ENCODE data around the gene IFNB1. TPM values are rescaled to one million over a fixed set of nuclear protein-coding genes. Genes with fewer than 3 reads are reported as not detected.

IFNB1 gene
- total and polyA plus RNA-seq, 9 donors: not detected

- peak; percentile 62 for DNase-seq
- no peaks in the 10 kb centered on the region for H3K36me3 ChIP-seq (ENCODE audit: control insufficient read depth, insufficient read depth, low read length)
- peak within 1 kb of the TSS; percentile 73 for H3K27ac ChIP-seq (ENCODE audit: low read length)
- peaks cover 4% of the 10 kb centered on the region for H3K4me1 ChIP-seq (ENCODE audit: control insufficient read depth, insufficient read depth, low read length)
- H3K4me3 ChIP-seq (ENCODE audit: low read length): peak within 1 kb of the TSS; percentile 40
- peaks cover 5% of the 10 kb centered on the region for H3K27me3 ChIP-seq (ENCODE audit: control insufficient read depth, insufficient read depth, low read length)
- no peaks in the 10 kb centered on the region for H3K9me3 ChIP-seq (replicated peaks; ENCODE audit: control insufficient read depth, low read depth, low read length)
- WGBS (ENCODE audit: insufficient coverage): 3% methylated on average over 38 of the region's 46 CpGs
Observed at GRCh38 chr9:21031091-21031807, 46.5 kb downstream of the IFNB1 start, which contains the start of gene HACD4. Gene HACD4 (minus strand): TSS chr9:21031640. CDS start chr9:21031590, 50 bp downstream.

- peaks cover 5% of the 10 kb centered on the region for H3K27me3 ChIP-seq (ENCODE audit: control insufficient read depth, insufficient read depth, low read length)
- no peaks in the 10 kb centered on the region for H3K36me3 ChIP-seq (ENCODE audit: control insufficient read depth, insufficient read depth, low read length)
- H3K4me1 ChIP-seq (ENCODE audit: control insufficient read depth, insufficient read depth, low read length): peaks cover 4% of the 10 kb centered on the region
- 83% methylated on average over 1 of the region's 5 CpGs for WGBS (ENCODE audit: insufficient coverage)
- H3K27ac ChIP-seq (ENCODE audit: low read length): peak overlapping the region; percentile 73
- no peak overlapping the region for H3K4me3 ChIP-seq (ENCODE audit: low read length)
- H3K9me3 ChIP-seq (replicated peaks; ENCODE audit: control insufficient read depth, low read depth, low read length): no peaks in the 10 kb centered on the region
- DNase-seq: peak; percentile 57
Observed at GRCh38 chr9:21030389-21031035, 47.2 kb downstream of the IFNB1 start.

GRCh38 chr9:21029661-21030060 is 48.1 kb downstream of the IFNB1 start:
- no peaks in the 10 kb centered on the region for H3K36me3 ChIP-seq (ENCODE audit: control insufficient read depth, insufficient read depth, low read length)
- 63% methylated on average over 6 of the region's 8 CpGs for WGBS (ENCODE audit: insufficient coverage)
- peaks cover 5% of the 10 kb centered on the region for H3K27me3 ChIP-seq (ENCODE audit: control insufficient read depth, insufficient read depth, low read length)
- peaks cover 4% of the 10 kb centered on the region for H3K4me1 ChIP-seq (ENCODE audit: control insufficient read depth, insufficient read depth, low read length)
- DNase-seq: no peak
- no peak overlapping the region for H3K4me3 ChIP-seq (ENCODE audit: low read length)
- no peak overlapping the region for H3K27ac ChIP-seq (ENCODE audit: low read length)
- H3K9me3 ChIP-seq (replicated peaks; ENCODE audit: control insufficient read depth, low read depth, low read length): no peaks in the 10 kb centered on the region

GRCh38 chr9:21028466-21028865 is 49.3 kb downstream of the IFNB1 start:
- WGBS (ENCODE audit: insufficient coverage): no CpG with 5 or more reads among the region's 3 CpGs
- H3K4me1 ChIP-seq (ENCODE audit: control insufficient read depth, insufficient read depth, low read length): peaks cover 4% of the 10 kb centered on the region
- H3K4me3 ChIP-seq (ENCODE audit: low read length): no peak overlapping the region
- peaks cover 5% of the 10 kb centered on the region for H3K27me3 ChIP-seq (ENCODE audit: control insufficient read depth, insufficient read depth, low read length)
- H3K36me3 ChIP-seq (ENCODE audit: control insufficient read depth, insufficient read depth, low read length): no peaks in the 10 kb centered on the region
- no peaks in the 10 kb centered on the region for H3K9me3 ChIP-seq (replicated peaks; ENCODE audit: control insufficient read depth, low read depth, low read length)
- no peak overlapping the region for H3K27ac ChIP-seq (ENCODE audit: low read length)
- DNase-seq: peak; percentile 65

- H3K9me3 ChIP-seq (replicated peaks; ENCODE audit: control insufficient read depth, low read depth, low read length): no peaks in the 10 kb centered on the region
- H3K4me1 ChIP-seq (ENCODE audit: control insufficient read depth, insufficient read depth, low read length): peaks cover 4% of the 10 kb centered on the region
- H3K4me3 ChIP-seq (ENCODE audit: low read length): no peak overlapping the region
- 83% methylated on average over 1 of the region's 4 CpGs for WGBS (ENCODE audit: insufficient coverage)
- no peak for DNase-seq
- no peaks in the 10 kb centered on the region for H3K36me3 ChIP-seq (ENCODE audit: control insufficient read depth, insufficient read depth, low read length)
- no peak overlapping the region for H3K27ac ChIP-seq (ENCODE audit: low read length)
- peaks cover 5% of the 10 kb centered on the region for H3K27me3 ChIP-seq (ENCODE audit: control insufficient read depth, insufficient read depth, low read length)
Observed at GRCh38 chr9:21027295-21027694, 50.4 kb downstream of the IFNB1 start.

Other genes starting within 250 kb of the IFNB1 start
- 1.3 TPM for gene HACD4, start 46.3 kb downstream of the IFNB1 start, total RNA-seq
- 1 to 10 TPM; 1.2 to 2.4 (median 1.3) TPM for gene HACD4, start 46.3 kb downstream of the IFNB1 start, polyA plus RNA-seq (ENCODE audit: insufficient read depth in 1 of 8, insufficient read length in 8 of 8, low replicate concordance in 1 of 8)
- gene IFNW1, start 63.9 kb upstream of the IFNB1 start, total RNA-seq: not detected
- not detected for gene IFNW1, start 63.9 kb upstream of the IFNB1 start, polyA plus RNA-seq (ENCODE audit: insufficient read depth in 1 of 8, insufficient read length in 8 of 8, low replicate concordance in 1 of 8)
- gene IFNA21, start 88.7 kb upstream of the IFNB1 start, total RNA-seq: not detected
- not detected for gene IFNA21, start 88.7 kb upstream of the IFNB1 start, polyA plus RNA-seq (ENCODE audit: insufficient read depth in 1 of 8, insufficient read length in 8 of 8, low replicate concordance in 1 of 8)
- gene IFNA4, start 109.6 kb upstream of the IFNB1 start, total RNA-seq: not detected
- not detected for gene IFNA4, start 109.6 kb upstream of the IFNB1 start, polyA plus RNA-seq (ENCODE audit: insufficient read depth in 1 of 8, insufficient read length in 8 of 8, low replicate concordance in 1 of 8)
- not detected for gene IFNA7, start 124.3 kb upstream of the IFNB1 start, total RNA-seq
- not detected for gene IFNA7, start 124.3 kb upstream of the IFNB1 start, polyA plus RNA-seq (ENCODE audit: insufficient read depth in 1 of 8, insufficient read length in 8 of 8, low replicate concordance in 1 of 8)
- not detected for gene IFNA10, start 129.2 kb upstream of the IFNB1 start, total RNA-seq
- not detected for gene IFNA10, start 129.2 kb upstream of the IFNB1 start, polyA plus RNA-seq (ENCODE audit: insufficient read depth in 1 of 8, insufficient read length in 8 of 8, low replicate concordance in 1 of 8)
- gene IFNA16, start 139.4 kb upstream of the IFNB1 start, total RNA-seq: not detected
- gene IFNA16, start 139.4 kb upstream of the IFNB1 start, polyA plus RNA-seq (ENCODE audit: insufficient read depth in 1 of 8, insufficient read length in 8 of 8, low replicate concordance in 1 of 8): not detected
- not detected for gene IFNA17, start 150.3 kb upstream of the IFNB1 start, total RNA-seq
- not detected for gene IFNA17, start 150.3 kb upstream of the IFNB1 start, polyA plus RNA-seq (ENCODE audit: insufficient read depth in 1 of 8, insufficient read length in 8 of 8, low replicate concordance in 1 of 8)
- gene IFNA14, start 162.1 kb upstream of the IFNB1 start, total RNA-seq: not detected
- gene IFNA14, start 162.1 kb upstream of the IFNB1 start, polyA plus RNA-seq (ENCODE audit: insufficient read depth in 1 of 8, insufficient read length in 8 of 8, low replicate concordance in 1 of 8): not detected
- not detected for gene IFNA5, start 227.4 kb upstream of the IFNB1 start, total RNA-seq
- gene IFNA5, start 227.4 kb upstream of the IFNB1 start, polyA plus RNA-seq (ENCODE audit: insufficient read depth in 1 of 8, insufficient read length in 8 of 8, low replicate concordance in 1 of 8): not detected